Measurements from ENCODE around the gene CFAP46.

GRCh38 chr10:132958883-132959558 is 16.7 kb upstream of the CFAP46 start:
- no peak for TF ChIP-seq POLR2AphosphoS5 (IDR thresholded peaks at IDR 0.05; ENCODE audit: low read depth, low read length)
- TF ChIP-seq FOXP2 (optimal IDR thresholded peaks at IDR 0.05; ENCODE audit: borderline replicate concordance, extremely low read depth, extremely low read length, insufficient read depth), result no peak
- TF ChIP-seq TAF1 (IDR thresholded peaks at IDR 0.05; ENCODE audit: borderline replicate concordance, insufficient read depth, low read length), result no peak
- no peak for TF ChIP-seq REST (IDR thresholded peaks at IDR 0.05; ENCODE audit: insufficient read depth in 1 of 2, low read depth in 2 of 2, low read length in 2 of 2)
- TF ChIP-seq SIN3A (IDR thresholded peaks at IDR 0.05; ENCODE audit: borderline replicate concordance, insufficient read depth, low read length), result no peak
